GM19240 (cell line): ENCODE measurements around the gene TSPAN31.
"Not testable (repeated sequence)": the region's sequence is repeated elsewhere in the genome, so short reads cannot be mapped to it uniquely, and the experiment has no call there.

ENCODE experiments used
- DNase-seq: peaks from one replicate; pipeline ENCODE4 v3.0.0; 2011; ENCODE audit warnings: low spot score; ENCODE audit not compliant: insufficient read length

TSPAN31 gene

GRCh38 chr12:57765698-57766463 lies 21.0 kb downstream of the TSPAN31 start:
- no peak for DNase-seq

- DNase-seq = no peak
Measured at GRCh38 chr12:57766464-57767304, 21.8 kb downstream of the TSPAN31 start, which contains the start of gene CYP27B1. Gene CYP27B1 (minus strand): TSS chr12:57767078. CDS start chr12:57767041, 37 bp downstream.

GRCh38 chr12:57767305-57767698 lies 22.5 kb downstream of the TSPAN31 start:
- no peak for DNase-seq

DNA sequence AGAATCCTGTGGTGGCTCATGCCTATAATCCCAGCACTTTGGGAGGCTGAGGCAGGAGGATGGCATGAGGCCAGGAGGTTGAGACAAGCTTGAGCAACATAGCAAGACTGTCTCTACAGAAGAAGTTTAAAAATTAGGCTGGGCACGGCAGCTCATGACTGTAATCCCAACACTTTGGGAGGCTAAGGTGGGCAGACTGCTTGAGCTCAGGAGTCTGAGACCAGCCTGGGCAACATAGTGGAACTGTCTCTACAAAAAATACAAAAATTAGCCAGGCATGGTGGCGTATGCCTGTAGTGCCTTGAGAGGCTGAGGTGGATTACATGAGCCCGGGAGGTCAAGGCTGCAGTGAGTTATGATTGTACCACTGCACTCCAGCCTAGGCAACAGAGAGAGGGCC lies 23.0 kb downstream of the TSPAN31 start:
- no peak for DNase-seq

DNA sequence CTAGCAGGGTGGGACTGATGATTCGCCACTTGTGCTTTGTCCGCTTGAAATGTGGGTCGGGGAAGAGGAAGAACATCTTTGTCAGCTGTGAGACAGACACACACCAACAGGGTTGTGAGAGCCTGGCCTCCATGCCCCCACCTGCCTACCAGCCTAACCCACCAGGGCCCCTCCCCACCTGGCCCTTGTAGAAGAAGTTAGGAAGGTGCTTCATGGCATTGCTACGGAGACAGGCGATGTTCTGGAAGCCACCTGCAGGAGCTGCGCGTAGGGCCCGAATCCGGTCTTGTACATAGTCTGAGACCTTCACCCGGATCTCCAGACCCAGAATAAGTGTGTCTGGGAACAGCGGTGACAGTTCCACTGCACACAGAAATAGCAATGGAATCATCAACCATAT lies 24.8 kb downstream of the TSPAN31 start:
- DNase-seq = no peak

- DNase-seq = no peak
Measured at GRCh38 chr12:57770734-57771133, 25.9 kb downstream of the TSPAN31 start.

GRCh38 chr12:57771236-57771872 lies 26.5 kb downstream of the TSPAN31 start:
- peak; percentile 83 for DNase-seq

- peak; percentile 90 for DNase-seq
Measured at GRCh38 chr12:57771873-57772428, 27.1 kb downstream of the TSPAN31 start, which contains the start of gene METTL1. Gene METTL1 (minus strand): TSS chr12:57772105. CDS start chr12:57772083, 22 bp downstream.

DNA sequence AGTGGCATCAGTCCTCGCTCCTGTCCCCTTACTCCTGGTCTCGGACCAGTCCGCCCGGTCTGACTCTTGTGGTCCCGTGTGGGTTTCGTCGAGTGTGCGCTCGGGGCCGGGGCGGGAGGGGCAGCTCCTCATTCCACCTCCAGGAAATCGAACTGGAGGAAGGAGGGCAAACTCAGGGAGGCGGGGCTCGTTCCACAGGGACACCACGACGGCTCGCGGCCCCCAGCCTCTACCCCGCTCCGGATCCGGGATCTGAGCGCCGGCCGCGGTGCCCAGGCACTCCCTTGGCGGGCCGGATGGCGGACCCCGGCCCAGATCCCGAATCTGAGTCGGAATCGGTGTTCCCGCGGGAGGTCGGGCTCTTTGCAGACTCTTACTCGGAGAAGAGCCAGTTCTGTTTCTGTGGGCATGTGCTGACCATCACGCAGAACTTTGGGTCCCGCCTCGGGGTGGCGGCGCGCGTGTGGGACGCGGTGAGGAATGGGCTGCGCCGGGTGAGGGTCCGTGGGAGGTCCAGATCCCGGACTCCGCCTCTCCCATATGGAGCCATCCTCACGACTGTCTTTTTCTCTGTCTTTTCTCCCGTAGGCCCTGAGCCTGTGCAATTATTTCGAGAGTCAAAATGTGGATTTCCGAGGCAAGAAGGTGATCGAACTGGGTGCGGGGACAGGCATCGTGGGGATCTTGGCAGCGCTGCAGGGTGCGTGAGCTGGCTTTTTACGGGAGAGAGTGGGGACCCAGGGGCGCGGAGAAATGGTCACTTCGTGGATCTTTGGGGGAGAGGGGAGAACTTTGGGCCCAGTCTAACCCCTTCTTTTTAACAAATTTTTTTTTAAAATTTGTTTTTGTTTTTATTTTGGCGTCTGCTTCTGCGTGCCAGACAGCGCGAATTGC lies 27.8 kb downstream of the TSPAN31 start, which contains the start of gene EEF1AKMT3:
Gene EEF1AKMT3, plus strand, starts transcription at position 186 of the 894 bp plus-strand sequence. Its CDS starts 111 bp downstream, at position 297.
- no peak for DNase-seq

DNA sequence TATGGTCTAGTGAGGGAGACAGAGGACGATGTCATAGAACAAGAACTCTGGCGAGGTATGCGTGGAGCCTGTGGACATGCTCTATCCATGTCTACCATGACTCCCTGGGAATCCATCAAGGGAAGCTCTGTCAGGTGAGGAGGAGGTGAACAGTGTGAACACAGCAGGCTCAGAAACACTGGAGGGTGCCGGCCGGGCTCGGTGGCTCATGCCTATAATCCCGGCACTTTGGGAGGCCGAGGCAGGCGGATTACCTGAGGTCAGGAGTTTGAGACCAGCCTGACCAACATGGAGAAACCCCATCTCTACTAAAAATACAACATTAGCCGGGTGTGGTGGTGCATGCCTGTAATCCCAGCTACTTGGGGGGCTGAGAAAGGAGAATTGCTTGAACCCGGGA lies 29.8 kb downstream of the TSPAN31 start:
- DNase-seq = not testable (repeated sequence)

DNA sequence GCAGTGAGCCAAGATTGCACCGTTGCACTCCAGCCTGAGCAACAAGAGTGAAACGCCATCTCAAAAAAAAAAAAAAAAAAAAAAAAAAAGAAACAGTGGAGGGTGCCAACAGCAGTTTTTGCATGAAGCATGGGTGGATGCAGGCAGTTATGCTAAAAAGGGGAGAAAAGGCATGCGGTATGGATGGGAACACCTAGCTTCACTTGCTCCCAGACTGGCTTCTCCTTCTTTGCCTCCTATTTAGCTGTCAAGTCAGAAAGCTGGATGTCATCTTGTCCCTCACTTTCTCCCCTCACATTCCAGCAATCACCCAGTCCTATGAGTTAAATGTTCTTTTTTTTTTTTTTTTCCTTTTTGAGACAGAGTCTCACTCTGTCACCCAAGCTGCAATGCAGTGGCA lies 30.2 kb downstream of the TSPAN31 start:
- no peak for DNase-seq

- DNase-seq = no peak
Measured at GRCh38 chr12:57775563-57776246, 30.9 kb downstream of the TSPAN31 start.

DNA sequence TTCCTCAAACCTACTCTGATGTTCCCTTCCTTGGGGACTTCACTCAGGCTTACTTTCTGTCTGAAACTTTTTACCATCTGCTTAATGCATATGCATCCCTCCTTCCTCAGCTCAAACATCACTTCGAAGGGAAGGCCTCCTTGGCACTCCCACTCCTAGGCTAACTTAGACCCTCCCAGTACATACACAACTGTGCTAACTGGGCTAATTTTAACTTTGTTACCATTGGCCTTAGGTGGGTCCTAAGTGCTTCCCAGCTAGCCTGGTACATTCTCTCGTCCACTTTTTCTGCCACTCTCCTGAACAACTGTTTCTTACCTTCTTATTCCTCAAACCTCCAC lies 31.4 kb downstream of the TSPAN31 start:
- DNase-seq = no peak

DNA sequence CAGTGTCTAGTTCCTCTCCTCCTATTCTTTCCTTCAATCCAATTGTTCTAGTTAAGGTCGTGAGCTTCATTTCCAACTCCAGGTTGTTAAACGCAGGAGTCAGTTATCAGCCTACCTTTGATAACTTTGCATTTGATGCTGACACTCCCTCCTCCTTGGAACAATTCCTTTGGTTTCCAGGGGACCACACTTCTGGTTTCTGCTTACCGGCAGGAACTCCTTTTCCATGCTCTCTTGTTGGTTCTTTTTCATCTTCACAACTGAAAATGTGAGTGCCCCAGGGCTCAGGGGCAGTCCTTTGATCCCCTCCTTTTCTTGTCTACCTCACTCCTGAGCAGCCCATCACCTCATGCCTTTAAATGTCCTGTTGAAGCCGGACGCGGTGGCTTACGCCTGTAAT lies 32.5 kb downstream of the TSPAN31 start:
- no peak for DNase-seq

DNA sequence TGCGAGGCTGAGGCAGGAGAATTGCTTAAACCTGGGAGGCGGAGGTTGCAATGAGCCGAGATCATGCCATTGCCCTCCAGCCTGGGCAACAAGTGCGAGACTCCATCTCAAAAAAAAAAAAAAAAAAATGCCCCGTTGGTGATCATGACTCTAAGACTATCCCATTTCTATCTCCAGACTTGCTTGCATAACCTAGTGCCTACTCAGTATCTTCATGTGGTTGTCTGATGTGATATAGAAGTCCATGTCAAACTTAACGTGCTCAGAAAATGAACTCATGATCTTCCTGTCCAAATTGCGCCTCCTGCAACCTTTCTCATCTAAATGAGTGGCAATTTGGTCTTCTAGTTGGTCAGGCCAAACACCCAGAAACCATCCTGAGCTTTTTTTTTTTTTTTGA lies 33.1 kb downstream of the TSPAN31 start:
- DNase-seq = no peak

DNA sequence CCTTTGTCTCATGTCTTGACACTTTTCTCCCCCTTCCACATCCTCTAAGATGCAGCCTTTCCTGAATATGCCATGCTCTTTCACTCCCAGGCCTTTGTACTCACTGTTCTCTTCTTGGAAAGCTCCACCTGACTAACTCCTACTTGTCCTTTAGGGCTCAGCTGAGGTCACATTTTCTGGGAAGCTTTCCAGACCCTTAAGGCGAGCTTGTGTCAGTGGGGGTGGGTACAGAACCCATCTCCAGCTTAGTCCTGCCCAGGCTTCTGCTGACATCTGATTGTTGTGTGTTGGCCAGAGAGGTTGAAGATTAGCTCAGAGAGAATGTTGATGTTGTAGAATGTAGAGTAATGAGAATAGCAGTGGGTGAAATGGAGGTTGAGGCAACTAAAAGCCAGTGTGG lies 34.9 kb downstream of the TSPAN31 start:
- DNase-seq = no peak

- DNase-seq = no peak
Measured at GRCh38 chr12:57780284-57780897, 35.6 kb downstream of the TSPAN31 start.

DNA sequence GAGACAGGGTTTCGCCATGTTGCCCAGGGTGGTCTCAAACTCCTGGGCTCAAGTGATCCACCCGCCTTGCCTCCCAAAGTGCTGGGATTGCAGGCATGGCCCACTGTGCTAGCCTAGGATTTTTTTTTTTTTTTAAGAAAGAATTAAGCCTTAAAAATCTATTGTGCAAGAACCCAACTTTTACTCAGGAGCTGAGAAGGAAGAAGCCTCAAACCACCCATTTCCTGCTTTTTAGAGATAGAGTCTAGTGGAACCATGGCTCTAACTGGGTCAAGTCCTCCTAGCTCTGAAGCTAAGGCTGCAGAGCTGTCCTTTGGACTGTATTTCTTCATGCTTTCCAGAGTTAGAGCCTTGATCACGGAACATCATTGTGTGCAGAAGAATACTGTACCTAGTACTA lies 36.4 kb downstream of the TSPAN31 start:
- no peak for DNase-seq

- no peak for DNase-seq
Measured at GRCh38 chr12:57781801-57782200, 37.0 kb downstream of the TSPAN31 start.

DNA sequence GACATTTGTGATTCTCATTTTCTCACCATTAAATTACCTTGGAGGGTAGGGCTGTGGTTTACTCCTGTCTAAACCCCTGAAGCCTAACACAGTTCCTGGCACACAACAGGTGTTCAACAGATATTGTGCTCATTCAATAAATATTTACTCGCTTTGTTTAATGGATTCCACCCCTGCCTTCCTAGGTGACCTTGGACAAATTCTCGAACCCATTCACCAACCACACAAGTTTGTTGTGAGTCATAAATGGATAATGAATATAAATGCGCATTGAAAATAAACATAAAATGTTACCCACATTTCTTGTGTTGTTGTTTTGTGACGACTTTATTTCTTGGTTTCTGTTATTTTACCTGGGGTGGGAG lies 37.4 kb downstream of the TSPAN31 start:
- DNase-seq = no peak
